Esophagus squamous epithelium (tissue), 4 donors: ENCODE results near the gene ZNF3.

Experiments
- POLR2A ChIP-seq, 4 donors: fragments of 450-650 bp; IDR thresholded peaks; one replicate each; pipeline ENCODE4 v1.6.1; 2017; ENCODE audit warnings: antibody characterized with exemption in 4 of 4, mild to moderate bottlenecking in 4 of 4, moderate library complexity in 3 of 4
- TF ChIP-seq, protein P1 (sequence below), 6 experiments: fragments of 450-650 bp in 4 of 6; fragments of 200-600 bp in 2 of 6; sonication (generic) in 2 of 6; IDR thresholded peaks; one replicate each; pipeline ENCODE4 v1.5.1; 2016 to 2019; ENCODE audit warnings: antibody characterized with exemption in 6 of 6, mild to moderate bottlenecking in 4 of 6, moderate library complexity in 4 of 6

DNA sequence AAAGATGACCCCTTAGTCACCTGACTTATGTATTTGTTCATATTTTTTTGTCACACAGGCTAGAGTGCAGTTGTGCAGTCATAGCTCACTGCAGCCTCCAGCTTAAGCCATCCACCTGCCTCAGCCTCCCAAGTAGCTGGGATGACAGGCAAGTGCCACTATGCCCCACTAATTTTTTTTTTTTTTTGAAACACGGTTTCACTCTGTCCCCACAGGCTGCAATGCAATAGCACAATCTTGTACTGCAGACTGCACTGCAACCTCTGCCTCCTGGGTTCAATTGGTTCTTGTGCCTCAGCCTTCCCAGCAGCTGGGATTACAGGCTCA, 47.1 kb upstream of the ZNF3 start:
- TF ChIP-seq POLR2A (IDR thresholded peaks at IDR 0.05) = no peak
- TF ChIP-seq, protein P1, sequence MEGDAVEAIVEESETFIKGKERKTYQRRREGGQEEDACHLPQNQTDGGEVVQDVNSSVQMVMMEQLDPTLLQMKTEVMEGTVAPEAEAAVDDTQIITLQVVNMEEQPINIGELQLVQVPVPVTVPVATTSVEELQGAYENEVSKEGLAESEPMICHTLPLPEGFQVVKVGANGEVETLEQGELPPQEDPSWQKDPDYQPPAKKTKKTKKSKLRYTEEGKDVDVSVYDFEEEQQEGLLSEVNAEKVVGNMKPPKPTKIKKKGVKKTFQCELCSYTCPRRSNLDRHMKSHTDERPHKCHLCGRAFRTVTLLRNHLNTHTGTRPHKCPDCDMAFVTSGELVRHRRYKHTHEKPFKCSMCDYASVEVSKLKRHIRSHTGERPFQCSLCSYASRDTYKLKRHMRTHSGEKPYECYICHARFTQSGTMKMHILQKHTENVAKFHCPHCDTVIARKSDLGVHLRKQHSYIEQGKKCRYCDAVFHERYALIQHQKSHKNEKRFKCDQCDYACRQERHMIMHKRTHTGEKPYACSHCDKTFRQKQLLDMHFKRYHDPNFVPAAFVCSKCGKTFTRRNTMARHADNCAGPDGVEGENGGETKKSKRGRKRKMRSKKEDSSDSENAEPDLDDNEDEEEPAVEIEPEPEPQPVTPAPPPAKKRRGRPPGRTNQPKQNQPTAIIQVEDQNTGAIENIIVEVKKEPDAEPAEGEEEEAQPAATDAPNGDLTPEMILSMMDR (IDR thresholded peaks at IDR 0.05) = no peak
